Gastrocnemius medialis (tissue), 4 donors: ENCODE data around the gene DYNLRB2.

ENCODE experiments used
- POLR2A ChIP-seq, 2 donors: fragments of 450-650 bp; IDR thresholded peaks; one replicate each; pipeline ENCODE4 v1.6.1; 2017; ENCODE audit warnings: antibody characterized with exemption in 2 of 2, mild to moderate bottlenecking in 2 of 2, moderate library complexity in 2 of 2
- TF ChIP-seq, protein P1 (sequence below), 5 experiments: fragments of 450-650 bp in 3 of 5; fragments of 200-600 bp in 2 of 5; sonication (generic) in 2 of 5; IDR thresholded peaks in 4 of 5; conservative IDR thresholded peaks in 1 of 5; 1 replicate in 4 of 5; 2 replicates in 1 of 5; pipeline ENCODE4 v1.5.1; 2016 to 2019; ENCODE audit warnings: antibody characterized with exemption in 5 of 5, mild to moderate bottlenecking in 3 of 5, moderate library complexity in 3 of 5

DNA sequence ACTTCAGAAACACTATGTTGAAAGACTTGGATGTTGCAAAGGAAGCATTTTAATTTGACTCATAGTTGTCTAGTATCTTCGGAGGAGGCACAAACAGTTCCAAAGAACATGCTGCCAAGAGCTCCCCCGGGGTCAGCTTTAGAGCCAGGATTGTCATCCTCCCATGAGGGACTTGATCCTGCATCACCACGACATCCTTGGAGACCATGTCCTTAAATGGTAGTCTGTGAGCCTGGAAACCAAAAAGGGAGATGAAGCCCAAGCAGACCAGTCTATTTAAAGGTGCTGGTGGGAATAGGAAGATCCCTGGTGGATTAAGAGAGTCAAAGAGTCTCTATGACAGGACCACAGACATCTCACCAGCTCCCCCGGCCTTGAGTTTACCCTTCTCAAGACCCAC lies 33.3 kb upstream of the DYNLRB2 start:
- TF ChIP-seq POLR2A (IDR thresholded peaks at IDR 0.05): no peak
- TF ChIP-seq, protein P1, sequence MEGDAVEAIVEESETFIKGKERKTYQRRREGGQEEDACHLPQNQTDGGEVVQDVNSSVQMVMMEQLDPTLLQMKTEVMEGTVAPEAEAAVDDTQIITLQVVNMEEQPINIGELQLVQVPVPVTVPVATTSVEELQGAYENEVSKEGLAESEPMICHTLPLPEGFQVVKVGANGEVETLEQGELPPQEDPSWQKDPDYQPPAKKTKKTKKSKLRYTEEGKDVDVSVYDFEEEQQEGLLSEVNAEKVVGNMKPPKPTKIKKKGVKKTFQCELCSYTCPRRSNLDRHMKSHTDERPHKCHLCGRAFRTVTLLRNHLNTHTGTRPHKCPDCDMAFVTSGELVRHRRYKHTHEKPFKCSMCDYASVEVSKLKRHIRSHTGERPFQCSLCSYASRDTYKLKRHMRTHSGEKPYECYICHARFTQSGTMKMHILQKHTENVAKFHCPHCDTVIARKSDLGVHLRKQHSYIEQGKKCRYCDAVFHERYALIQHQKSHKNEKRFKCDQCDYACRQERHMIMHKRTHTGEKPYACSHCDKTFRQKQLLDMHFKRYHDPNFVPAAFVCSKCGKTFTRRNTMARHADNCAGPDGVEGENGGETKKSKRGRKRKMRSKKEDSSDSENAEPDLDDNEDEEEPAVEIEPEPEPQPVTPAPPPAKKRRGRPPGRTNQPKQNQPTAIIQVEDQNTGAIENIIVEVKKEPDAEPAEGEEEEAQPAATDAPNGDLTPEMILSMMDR (IDR thresholded peaks at IDR 0.05 in 4 of 5, conservative IDR thresholded peaks at IDR 0.05 in 1 of 5): no peak
